Activated naive CD4-positive, alpha-beta T cell treated with anti-CD3 and anti-CD28 coated beads, Interleukin-2, amount 50 U/mL, for 72 hours (primary cell): ENCODE measurements around the gene IVD. TPM values are rescaled to one million over a fixed set of nuclear protein-coding genes. Genes with fewer than 3 reads are reported as not detected.

Experiments
- ATAC-seq, 2 donors: fragments of 150-1000 bp; cut with Tn5 transposase; 2 replicates each; pipeline ENCODE4 v1.10.0; 2021; ENCODE audit warnings: mild to moderate bottlenecking in 2 of 2, moderate library complexity in 2 of 2
- DNase-seq, 2 donors: peaks; one replicate each; pipeline ENCODE4 v3.0.0; 2021 to 2022; ENCODE audit warnings: low spot score in 2 of 2
- H3K27ac Mint-ChIP-seq, 2 donors: one replicate each; pipeline ENCODE4 v1.8.0; 2022; ENCODE audit warnings: mild to moderate bottlenecking in 2 of 2, mixed read lengths in 2 of 2
- H3K36me3 Mint-ChIP-seq, 2 donors: one replicate each; pipeline ENCODE4 v1.8.0; 2022; ENCODE audit warnings: mixed read lengths in 2 of 2
- H3K9me3 Mint-ChIP-seq, 2 donors: one replicate each; pipeline ENCODE4 v1.8.0; 2022; ENCODE audit warnings: mixed read lengths in 2 of 2
- total RNA-seq, 2 donors: library from RNA; stranded (reverse); gene quantifications; one replicate each; pipeline ENCODE4 v1.2.3, GENCODE V29; 2022

The IVD gene
- total RNA-seq, 2 donors from 2014 or later, result 45.2 to 66.9 TPM

DNA sequence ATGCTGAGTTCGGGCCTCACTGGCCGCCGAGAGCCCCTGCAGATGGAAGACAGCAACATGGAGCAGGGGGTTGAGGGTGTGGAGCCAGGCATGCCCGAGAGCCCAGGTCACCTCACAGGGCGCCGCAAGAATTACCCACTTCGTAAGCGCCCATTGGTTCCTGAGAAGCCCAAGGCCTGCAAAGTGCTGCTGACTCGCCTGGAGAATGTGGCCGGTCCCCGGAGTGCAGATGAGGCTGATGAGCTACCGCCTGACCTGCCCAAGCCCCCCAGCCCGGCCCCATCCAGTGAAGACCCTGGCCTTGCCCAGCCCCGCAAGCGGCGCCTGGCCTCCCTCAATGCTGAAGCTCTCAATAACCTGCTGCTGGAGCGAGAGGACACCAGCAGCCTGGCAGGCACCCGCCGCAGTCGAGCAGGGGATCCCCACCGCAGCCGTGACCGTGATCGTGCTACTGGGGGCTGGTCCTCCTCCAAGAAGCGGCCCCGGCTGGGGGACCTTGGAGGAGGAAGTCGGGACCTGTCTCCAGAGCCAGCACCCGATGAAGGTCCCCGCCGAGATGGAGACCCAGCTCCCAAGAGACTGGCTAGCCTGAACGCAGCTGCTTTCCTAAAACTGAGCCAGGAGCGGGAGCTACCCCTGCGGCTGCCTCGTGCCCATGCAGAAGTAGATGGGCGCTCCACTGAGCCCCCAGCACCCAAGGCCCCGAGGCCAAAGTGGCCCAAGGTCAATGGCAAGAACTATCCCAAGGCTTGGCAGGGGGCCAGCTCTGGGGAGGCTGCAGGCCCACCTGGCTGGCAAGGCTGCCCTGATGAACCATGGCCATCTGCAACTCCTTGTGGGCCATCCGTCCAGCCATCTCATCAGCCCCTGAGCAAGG, 53.1 kb downstream of the IVD start:
- no peak for DNase-seq
- no peak for ATAC-seq
- Mint-ChIP-seq H3K36me3 (no peaks in the 10 kb centered on the region), H3K27ac (no peak overlapping the region), H3K9me3 (no peaks in the 10 kb centered on the region)

DNA sequence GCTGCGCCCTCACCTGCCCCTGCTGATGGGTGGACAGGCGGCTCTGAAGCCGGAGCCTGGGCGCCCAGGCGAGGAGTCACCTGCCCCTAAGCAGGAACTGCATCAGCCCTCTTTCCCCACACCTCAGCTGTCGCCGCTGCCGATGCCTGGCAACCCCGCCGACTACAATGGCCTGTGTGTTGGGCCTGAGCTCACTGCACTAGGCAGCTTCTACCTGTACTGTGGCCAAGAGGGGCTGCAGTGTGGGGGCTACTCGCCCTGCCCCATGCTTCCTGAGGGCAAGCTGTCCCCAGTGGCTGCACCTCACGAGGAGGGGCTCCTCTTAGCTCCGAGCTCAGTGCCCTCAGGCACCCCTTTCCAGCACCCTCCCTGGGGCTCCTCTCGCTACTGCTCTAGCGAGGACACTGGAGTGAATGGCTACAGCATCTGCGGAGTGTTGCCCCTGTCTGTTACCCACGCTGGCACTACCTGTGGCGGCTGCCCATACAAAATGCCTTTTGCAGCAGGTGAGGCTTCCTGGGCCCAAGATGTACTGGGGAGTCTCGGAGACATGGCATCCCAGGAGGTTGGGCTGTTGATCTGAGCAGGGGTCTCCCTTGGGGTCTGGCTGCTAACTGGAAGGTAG, 53.9 kb downstream of the IVD start:
- no peak for ATAC-seq
- H3K9me3 Mint-ChIP-seq, result no peaks in the 10 kb centered on the region
- H3K36me3 Mint-ChIP-seq, result no peaks in the 10 kb centered on the region
- H3K27ac Mint-ChIP-seq, result peak overlapping the region in 1 of 2 donors; percentile 54
- no peak for DNase-seq

DNA sequence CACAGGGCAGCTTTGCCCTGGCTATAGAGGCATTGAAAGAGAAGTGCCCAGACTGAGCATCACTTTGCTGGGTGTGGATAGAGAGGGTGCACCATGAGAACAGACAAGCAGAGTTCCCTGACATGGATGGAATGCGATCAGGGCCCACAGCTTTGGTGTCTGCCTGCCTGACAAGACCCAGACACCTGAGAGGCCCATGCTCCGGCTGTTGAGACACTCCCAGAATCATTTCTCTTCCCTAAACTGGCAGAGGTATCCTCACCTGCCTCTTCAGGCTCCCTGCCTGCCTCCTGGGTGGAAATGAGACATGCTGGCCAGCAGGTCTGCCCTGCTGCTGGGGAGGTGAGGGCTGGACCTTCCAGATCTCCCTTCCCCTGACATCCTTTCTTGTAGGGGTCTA, 54.8 kb downstream of the IVD start:
- Mint-ChIP-seq H3K36me3 (no peaks in the 10 kb centered on the region), H3K27ac (peak overlapping the region in 1 of 2 donors; percentile 54), H3K9me3 (no peaks in the 10 kb centered on the region)
- no peak for ATAC-seq
- DNase-seq, result no peak

DNA sequence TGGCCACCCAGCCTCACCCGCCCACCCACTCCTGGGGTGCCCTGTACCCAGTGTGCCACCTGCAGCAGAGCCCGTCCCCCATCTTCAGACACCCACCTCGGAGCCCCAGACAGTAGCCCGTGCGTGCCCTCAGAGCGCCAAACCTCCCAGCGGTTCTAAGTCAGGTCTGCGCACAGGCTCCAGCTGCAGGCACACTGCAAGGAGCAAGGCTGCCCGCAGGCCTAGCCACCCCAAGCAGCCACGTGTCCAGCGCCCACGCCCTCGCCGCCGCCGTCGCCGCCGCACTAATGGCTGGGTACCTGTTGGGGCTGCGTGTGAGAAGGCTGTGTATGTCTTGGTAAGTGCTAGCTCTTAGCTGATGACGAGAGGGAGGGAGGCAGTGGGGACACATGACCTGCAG, 56.4 kb downstream of the IVD start:
- Mint-ChIP-seq H3K36me3 (no peaks in the 10 kb centered on the region), H3K9me3 (no peaks in the 10 kb centered on the region), H3K27ac (no peak overlapping the region)
- DNase-seq (no peak), ATAC-seq (no peak)

DNA sequence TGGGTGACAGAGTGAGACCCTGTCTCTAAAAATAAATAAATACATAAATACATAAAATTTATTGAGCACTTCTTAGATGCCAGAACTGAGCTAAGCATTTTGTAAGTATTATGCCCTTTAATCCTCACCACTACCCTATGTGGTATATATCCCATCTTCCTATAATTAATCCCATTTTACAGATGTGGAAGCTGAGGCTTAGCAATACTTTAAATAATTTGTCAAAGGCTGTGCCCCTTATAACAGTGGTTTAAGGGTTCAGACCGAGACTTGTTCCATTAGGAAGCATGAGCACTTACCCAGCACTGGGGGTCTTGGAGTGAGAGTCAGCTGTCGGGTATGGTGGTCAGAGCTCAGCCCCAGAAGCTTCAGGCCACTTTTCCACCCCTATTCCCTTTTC, 57.7 kb downstream of the IVD start:
- DNase-seq (no peak), ATAC-seq (no peak)
- Mint-ChIP-seq H3K36me3 (no peaks in the 10 kb centered on the region), H3K27ac (no peak overlapping the region), H3K9me3 (no peaks in the 10 kb centered on the region)

DNA sequence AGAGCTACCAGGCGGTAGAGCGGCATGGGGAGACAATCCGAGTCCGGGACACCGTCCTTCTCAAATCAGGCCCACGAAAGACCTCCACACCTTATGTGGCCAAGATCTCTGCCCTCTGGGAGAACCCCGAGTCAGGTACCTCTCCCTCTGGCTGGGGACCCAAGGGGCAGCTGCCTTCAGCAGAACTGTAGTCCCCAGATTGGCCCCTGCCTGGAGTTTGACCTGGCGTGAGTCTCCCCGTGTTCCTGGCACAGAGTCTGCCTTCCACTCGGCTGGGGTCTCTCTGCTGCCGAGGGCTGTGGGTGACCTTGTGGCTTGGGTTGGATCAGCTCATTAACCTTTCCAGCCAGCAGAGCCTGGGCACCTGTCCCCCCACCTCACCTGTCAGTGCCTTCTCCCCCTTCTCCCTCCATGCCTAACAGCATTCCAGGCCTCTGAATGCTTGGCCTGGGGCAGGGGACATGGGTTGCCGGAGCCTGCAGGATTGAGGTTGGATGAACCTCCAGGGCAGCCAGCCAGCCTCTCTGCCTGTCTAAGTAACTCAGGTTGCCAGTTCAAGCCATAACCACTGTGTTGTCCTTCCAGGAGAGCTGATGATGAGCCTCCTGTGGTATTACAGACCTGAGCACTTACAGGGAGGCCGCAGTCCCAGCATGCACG, 58.4 kb downstream of the IVD start:
- H3K27ac Mint-ChIP-seq, result peak overlapping the region; percentile 65 to 73
- H3K9me3 Mint-ChIP-seq, result no peaks in the 10 kb centered on the region
- no peaks in the 10 kb centered on the region for H3K36me3 Mint-ChIP-seq
- no peak for DNase-seq
- no peak for ATAC-seq

DNA sequence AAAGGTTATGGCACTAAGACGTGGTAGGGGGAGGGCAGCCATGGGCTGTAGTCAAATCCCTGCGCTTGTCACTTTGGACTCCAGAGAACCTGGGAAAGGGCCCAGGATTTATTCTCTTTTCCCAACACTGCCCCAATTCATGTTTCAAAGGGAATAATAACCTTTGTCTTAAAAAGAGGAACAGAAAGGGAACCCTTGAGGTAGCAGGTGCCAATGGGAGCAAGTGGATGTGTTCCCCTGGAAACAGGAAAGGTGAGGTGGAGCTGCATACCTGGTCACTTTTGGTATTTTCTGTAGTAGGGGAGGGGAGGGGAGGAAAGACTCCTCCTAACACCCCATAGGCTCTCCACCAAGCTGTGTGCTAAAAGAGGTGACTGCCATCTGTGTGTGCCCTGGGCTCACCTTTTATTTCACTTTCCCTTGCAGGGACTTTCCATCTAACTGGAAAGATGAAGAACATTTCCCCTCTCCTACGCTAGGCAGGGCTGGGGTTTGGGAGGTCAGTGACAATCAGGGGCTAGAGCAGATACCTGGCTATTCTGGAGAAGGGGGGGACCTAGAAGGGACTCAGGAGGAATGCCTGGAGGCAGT, 59.1 kb downstream of the IVD start:
- H3K9me3 Mint-ChIP-seq, result no peaks in the 10 kb centered on the region
- H3K27ac Mint-ChIP-seq, result peak overlapping the region; percentile 65 to 73
- H3K36me3 Mint-ChIP-seq, result no peaks in the 10 kb centered on the region
- ATAC-seq (no peak), DNase-seq (no peak)

DNA sequence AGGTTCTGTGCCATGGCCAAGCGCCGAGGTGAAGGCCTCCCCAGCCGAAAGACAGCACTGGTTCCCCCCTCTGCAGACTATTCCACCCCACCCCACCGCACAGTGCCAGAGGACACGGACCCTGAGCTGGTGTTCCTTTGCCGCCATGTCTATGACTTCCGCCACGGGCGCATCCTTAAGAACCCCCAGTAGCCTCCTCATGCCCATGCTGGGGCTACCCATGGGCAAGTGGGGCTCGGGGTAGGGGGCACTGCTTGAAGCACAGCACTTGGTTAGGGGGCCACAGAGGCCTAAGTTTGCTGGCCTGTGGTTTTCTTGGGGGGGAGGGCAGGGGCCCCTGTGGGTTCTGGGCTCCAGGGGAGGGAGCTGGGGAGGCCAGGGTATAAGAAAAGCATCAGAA, 60.3 kb downstream of the IVD start:
- no peak for DNase-seq
- H3K36me3 Mint-ChIP-seq, result no peaks in the 10 kb centered on the region
- ATAC-seq, result no peak
- no peaks in the 10 kb centered on the region for H3K9me3 Mint-ChIP-seq
- H3K27ac Mint-ChIP-seq, result peak overlapping the region in 1 of 2 donors; percentile 21

DNA sequence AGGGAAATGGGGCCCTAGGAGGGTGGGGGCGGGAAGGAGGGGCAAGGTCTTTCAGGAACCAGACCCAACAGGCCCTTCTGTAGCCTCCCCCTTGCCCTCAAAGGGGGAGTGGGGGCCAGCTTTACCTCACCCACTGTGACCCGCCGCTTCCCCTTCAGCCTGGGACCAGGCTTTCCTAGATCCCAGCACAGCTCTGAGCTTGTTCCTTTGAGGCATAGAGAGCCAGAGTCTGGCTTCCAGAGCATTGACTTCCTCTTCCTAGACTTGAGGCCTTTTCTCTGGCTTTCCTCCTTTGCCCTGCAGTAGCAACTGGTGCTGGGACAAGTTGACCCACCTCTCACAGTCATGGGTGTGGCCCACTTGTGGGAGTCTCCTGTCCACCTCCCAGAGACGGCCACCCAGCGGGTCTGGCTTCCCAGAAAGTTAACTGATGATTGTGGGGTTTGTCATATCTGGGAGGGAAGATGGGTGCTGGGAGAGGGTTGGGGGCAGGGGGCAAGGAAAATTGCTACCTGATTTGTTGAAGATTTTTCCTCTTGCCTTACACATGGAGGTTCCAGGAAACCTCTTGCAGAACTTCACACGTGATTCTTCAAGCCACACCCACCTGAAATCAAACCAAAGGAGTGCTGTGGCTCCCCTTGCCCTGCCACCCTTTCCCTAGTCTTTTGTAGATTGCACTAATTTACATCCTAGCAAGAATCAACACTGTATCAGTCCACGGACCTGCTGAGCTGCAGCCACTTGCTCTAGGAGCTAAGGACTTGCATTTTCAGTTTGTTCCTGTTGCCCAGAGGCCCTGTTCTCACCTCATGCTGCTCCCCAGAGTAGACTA, 61.0 kb downstream of the IVD start:
- Mint-ChIP-seq H3K27ac (peak overlapping the region in 1 of 2 donors; percentile 22), H3K9me3 (no peaks in the 10 kb centered on the region)

DNA sequence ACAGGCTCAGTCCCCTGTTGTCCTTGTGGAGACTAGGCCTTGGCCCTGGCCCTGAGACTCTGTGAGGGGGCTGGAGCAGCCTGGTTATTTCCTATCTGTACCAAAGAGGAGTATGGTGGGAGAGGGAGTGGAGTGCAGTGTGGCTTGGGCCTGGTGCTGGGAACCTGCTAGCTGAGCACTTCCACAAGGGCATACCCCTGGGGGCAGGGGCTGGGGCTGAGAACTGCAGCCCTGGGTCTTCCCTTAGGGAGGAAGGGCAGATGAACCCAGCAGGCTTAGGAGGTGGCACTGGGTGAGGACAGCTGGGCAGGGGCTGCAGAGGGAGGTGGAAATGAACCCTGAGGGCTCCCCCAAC, 61.6 kb downstream of the IVD start:
- no peaks in the 10 kb centered on the region for H3K36me3 Mint-ChIP-seq
- DNase-seq, result no peak
- no peak overlapping the region for H3K27ac Mint-ChIP-seq
- ATAC-seq, result no peak
- no peaks in the 10 kb centered on the region for H3K9me3 Mint-ChIP-seq

More for the DNA sequence above, 61.0 kb downstream of the IVD start:
- H3K36me3 Mint-ChIP-seq, result no peaks in the 10 kb centered on the region
- ATAC-seq, result no peak
- DNase-seq, result no peak

DNA sequence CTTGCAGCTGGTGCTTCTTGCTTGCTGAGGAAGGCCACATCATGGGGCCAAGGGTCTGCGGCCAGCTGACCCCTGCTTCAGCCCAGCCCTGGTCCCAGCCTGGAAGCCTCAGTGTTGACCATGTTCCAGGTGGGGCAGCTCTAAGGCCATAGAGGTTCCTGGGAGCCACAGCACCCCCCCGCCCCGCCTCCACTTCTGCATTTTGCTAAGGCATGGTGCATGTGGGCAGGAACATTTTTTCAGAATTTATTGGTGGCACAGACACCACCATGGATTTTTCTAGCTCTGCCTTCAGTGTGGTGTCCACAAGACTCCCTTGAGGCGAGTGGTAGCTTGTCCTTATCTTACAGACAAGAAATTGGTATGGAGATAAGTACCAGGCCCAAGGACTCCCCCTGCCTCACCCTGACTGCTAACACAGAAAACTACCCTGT, 63.3 kb downstream of the IVD start:
- no peak overlapping the region for H3K27ac Mint-ChIP-seq
- ATAC-seq (no peak), DNase-seq (no peak)
- H3K36me3 Mint-ChIP-seq, result no peaks in the 10 kb centered on the region
- H3K9me3 Mint-ChIP-seq, result no peaks in the 10 kb centered on the region

DNA sequence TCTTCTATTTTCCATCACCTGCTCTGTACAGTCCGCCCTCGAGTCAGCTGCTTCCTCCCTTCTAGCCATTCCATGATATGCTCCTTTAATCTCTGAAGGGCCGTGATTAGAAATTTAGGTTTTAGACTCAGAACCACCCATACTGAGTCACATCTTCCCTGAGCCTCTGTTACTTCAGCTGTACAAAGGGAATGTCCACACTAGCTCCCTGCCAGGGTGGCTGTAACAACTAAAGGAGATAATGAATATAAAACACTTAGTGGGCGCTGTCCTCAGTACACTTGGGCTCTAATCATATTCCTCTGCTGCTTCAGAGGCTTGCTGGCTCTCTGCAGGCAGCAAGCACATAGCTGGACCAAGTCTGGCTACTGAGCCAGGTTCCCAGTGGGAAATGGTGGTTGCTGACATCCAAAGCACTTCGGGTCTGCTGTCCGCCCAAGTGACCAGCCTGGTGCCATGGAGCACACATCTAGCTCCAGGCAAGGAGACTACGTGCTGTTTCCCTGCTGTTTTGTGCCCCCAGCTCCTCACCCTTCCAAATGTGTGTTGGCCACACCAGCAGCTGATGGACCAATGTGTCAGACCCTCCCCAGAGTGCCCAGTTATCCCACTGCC, 64.3 kb downstream of the IVD start:
- no peak for ATAC-seq
- Mint-ChIP-seq H3K9me3 (no peaks in the 10 kb centered on the region), H3K27ac (peak overlapping the region in 1 of 2 donors; percentile 6), H3K36me3 (no peaks in the 10 kb centered on the region)
- no peak for DNase-seq

DNA sequence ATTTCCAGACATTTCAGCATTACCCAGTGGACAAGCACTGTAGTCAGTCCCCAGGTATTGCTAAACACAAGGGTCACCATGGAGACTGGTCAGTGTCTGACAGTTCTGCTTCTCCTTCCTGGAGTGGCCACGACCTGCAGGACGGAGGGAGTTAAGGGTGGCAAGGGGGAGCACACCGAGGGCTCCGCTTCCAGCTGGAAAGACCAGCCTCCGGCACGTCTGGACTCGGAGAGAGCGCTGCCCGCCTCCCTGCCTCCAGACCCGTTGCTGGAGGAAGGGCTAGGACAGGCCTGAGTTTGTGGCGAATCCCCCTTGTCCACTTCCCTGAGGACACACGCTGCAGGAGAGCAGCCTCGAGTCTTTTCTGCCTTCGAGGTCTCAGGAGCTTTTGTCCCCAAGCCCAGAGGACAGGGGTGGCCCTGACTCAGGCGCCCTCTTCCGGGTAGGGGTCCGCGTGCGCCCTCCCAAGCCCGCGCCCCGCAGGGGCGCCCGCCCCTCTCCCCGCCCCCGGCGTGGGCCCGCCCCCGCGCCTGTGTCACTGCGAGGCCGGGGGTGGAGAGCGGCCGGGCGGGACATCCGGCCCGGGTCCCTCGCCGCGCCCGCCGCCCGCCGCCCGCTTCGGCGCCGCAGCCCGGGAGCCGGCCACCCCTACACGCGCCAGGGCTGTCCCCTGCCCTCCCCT, 65.0 kb downstream of the IVD start, which contains the start of gene CHST14:
TSS of gene CHST14 (plus strand) at position 562 of the 682 bp plus-strand sequence. CDS start 230 bp downstream, outside the sequence.
- no peaks in the 10 kb centered on the region for H3K36me3 Mint-ChIP-seq

More for the DNA sequence above, 65.0 kb downstream of the IVD start, which contains the start of gene CHST14:
- ATAC-seq (peak; percentile 53 to 83), DNase-seq (peak in 1 of 2 donors; percentile 53)
- no peaks in the 10 kb centered on the region for H3K9me3 Mint-ChIP-seq
- peak within 1 kb of the TSS in 1 of 2 donors; percentile 57 for H3K27ac Mint-ChIP-seq
